SU-DHL-6 (cell line): Measurements from ENCODE around the gene RNU6-7.

Experiments used
- EZH2phosphoT487 ChIP-seq: fragments of 200-600 bp; sonication (generic), shearing (Covaris generic); conservative IDR thresholded peaks from 2 replicates; pipeline ENCODE4 v1.6.1; 2018; ENCODE audit warnings: mild to moderate bottlenecking, antibody characterized with exemption, low read length, moderate library complexity, mixed read lengths
- TF ChIP-seq, protein P1 (sequence below): fragments of 200-600 bp; sonication (generic); IDR thresholded peaks from one replicate; pipeline ENCODE4 v1.5.1; 2017; ENCODE audit warnings: antibody characterized with exemption, mild to moderate bottlenecking, low read length, moderate library complexity; ENCODE audit not compliant: insufficient read depth, poor library complexity, severe bottlenecking

DNA sequence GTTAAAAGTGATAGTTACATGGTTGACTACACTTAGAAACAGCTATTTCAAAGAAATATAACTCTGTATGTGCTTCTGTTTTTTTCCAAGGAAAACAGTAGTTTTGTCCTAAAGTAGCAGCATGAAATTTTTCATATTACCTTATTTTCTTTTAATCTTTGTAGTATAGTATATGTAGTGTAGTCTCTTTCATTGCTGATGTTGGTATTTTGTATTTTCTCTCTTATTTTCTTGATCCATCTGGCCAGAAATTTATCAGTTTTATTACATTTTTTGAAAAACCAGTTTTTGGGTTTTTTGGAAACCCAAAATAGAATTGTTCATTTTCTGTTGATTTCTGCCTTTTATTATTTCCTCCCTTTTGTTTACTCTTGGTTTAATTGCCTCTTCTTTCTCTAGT is 7.6 kb downstream of the RNU6-7 start:
- TF ChIP-seq, protein P1, sequence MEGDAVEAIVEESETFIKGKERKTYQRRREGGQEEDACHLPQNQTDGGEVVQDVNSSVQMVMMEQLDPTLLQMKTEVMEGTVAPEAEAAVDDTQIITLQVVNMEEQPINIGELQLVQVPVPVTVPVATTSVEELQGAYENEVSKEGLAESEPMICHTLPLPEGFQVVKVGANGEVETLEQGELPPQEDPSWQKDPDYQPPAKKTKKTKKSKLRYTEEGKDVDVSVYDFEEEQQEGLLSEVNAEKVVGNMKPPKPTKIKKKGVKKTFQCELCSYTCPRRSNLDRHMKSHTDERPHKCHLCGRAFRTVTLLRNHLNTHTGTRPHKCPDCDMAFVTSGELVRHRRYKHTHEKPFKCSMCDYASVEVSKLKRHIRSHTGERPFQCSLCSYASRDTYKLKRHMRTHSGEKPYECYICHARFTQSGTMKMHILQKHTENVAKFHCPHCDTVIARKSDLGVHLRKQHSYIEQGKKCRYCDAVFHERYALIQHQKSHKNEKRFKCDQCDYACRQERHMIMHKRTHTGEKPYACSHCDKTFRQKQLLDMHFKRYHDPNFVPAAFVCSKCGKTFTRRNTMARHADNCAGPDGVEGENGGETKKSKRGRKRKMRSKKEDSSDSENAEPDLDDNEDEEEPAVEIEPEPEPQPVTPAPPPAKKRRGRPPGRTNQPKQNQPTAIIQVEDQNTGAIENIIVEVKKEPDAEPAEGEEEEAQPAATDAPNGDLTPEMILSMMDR, result no peak
- no peak for TF ChIP-seq EZH2phosphoT487
